HG02885 (cell line): ENCODE measurements around the gene SELPLG.

ENCODE experiments used
- ATAC-seq: cut with Tn5 transposase; IDR thresholded peaks from one replicate; pipeline ENCODE4 v1.9.1; 2021; ENCODE audit warnings: mild to moderate bottlenecking; ENCODE audit not compliant: unreplicated experiment, poor library complexity

The SELPLG gene

GRCh38 chr12:108608616-108609015 is 25.1 kb downstream of the SELPLG start:
- no peak for ATAC-seq

GRCh38 chr12:108607981-108608600 is 25.6 kb downstream of the SELPLG start:
- ATAC-seq: no peak

- no peak for ATAC-seq
Observed at GRCh38 chr12:108606492-108606891, 27.2 kb downstream of the SELPLG start.

- ATAC-seq: no peak
Observed at GRCh38 chr12:108605690-108606406, 27.8 kb downstream of the SELPLG start.

- ATAC-seq: no peak
Observed at GRCh38 chr12:108605000-108605689, 28.5 kb downstream of the SELPLG start.

GRCh38 chr12:108604208-108604941 is 29.3 kb downstream of the SELPLG start:
- ATAC-seq: no peak

- no peak for ATAC-seq
Observed at GRCh38 chr12:108603743-108604142, 30.0 kb downstream of the SELPLG start.

- no peak for ATAC-seq
Observed at GRCh38 chr12:108602976-108603704, 30.6 kb downstream of the SELPLG start.

- no peak for ATAC-seq
Observed at GRCh38 chr12:108602209-108602705, 31.4 kb downstream of the SELPLG start.

- ATAC-seq: no peak
Observed at GRCh38 chr12:108600702-108601007, 33.0 kb downstream of the SELPLG start.

- ATAC-seq: no peak
Observed at GRCh38 chr12:108599948-108600701, 33.6 kb downstream of the SELPLG start.

- no peak for ATAC-seq
Observed at GRCh38 chr12:108599541-108599940, 34.2 kb downstream of the SELPLG start.

GRCh38 chr12:108598553-108599250 is 35.0 kb downstream of the SELPLG start:
- ATAC-seq: no peak

GRCh38 chr12:108597559-108598471 is 35.9 kb downstream of the SELPLG start, which contains the start of gene TMEM119:
Gene TMEM119 (minus strand): TSS chr12:108598084. CDS start chr12:108592383, 5,701 bp downstream.
- ATAC-seq: no peak

- no peak for ATAC-seq
Observed at GRCh38 chr12:108596854-108597558, 36.7 kb downstream of the SELPLG start.

- no peak for ATAC-seq
Observed at GRCh38 chr12:108595711-108596647, 37.7 kb downstream of the SELPLG start.
